GM23338 (cell line): ENCODE results near the gene SLC17A5. TPM values are rescaled to one million over a fixed set of nuclear protein-coding genes. Genes with fewer than 3 reads are reported as not detected.

Source experiments
- ATAC-seq: fragments of 200-7000 bp; cut with Tn5 transposase; 3 replicates; pipeline ENCODE4 v1.9.1; 2020
- DNase-seq: peaks from one replicate; pipeline ENCODE4 v3.0.0-alpha.2; 2015; ENCODE audit warnings: low spot score
- H2AFZ ChIP-seq: fragments of 200-600 bp; sonication (generic); 2 replicates; pipeline ENCODE4 v1.8.0; 2016; ENCODE audit warnings: antibody characterized with exemption, mild to moderate bottlenecking, moderate library complexity
- H3F3A ChIP-seq: fragments of 200-600 bp; sonication (generic); replicated peaks from 2 replicates; pipeline ENCODE4 v1.8.0; 2017; ENCODE audit warnings: antibody characterized with exemption, mixed run types, low read depth
- H3K27ac ChIP-seq: fragments of 200-600 bp; sonication (generic); 2 replicates; pipeline ENCODE4 v1.6.1; 2016; ENCODE audit warnings: low read depth
- H3K27me3 ChIP-seq: fragments of 200-600 bp; sonication (generic); 2 replicates; pipeline ENCODE4 v1.8.0; 2016; ENCODE audit warnings: mild to moderate bottlenecking, mixed run types, moderate library complexity; ENCODE audit not compliant: insufficient read depth
- H3K36me3 ChIP-seq: fragments of 200-600 bp; sonication (generic); 2 replicates; pipeline ENCODE4 v1.8.0; 2016; ENCODE audit warnings: mild to moderate bottlenecking; ENCODE audit not compliant: insufficient read depth
- H3K4me1 ChIP-seq: fragments of 200-600 bp; sonication (generic); 2 replicates; pipeline ENCODE4 v1.8.0; 2016; ENCODE audit warnings: mild to moderate bottlenecking, moderate library complexity; ENCODE audit not compliant: insufficient read depth
- H3K4me2 ChIP-seq: fragments of 200-600 bp; sonication (generic); 2 replicates; pipeline ENCODE4 v1.7.1; 2017; ENCODE audit warnings: mixed run types
- H3K4me3 ChIP-seq: fragments of 200-600 bp; sonication (generic); 2 replicates; pipeline ENCODE4 v1.6.1; 2016; ENCODE audit warnings: mixed run types
- H3K79me2 ChIP-seq: fragments of 200-600 bp; sonication (generic); replicated peaks from 2 replicates; pipeline ENCODE4 v1.8.0; 2017; ENCODE audit warnings: mild to moderate bottlenecking; ENCODE audit not compliant: insufficient read depth
- H3K9me2 ChIP-seq: fragments of 200-600 bp; sonication (generic); 2 replicates; pipeline ENCODE4 v1.8.0; 2017; ENCODE audit not compliant: insufficient read depth
- H4K20me1 ChIP-seq: fragments of 200-600 bp; sonication (generic); replicated peaks from 2 replicates; pipeline ENCODE4 v1.8.0; 2017; ENCODE audit warnings: mild to moderate bottlenecking; ENCODE audit not compliant: insufficient read depth
- H3K27ac Mint-ChIP-seq: 2 replicates; pipeline ENCODE4 v1.8.0; 2020; ENCODE audit warnings: inconsistent platforms, mild to moderate bottlenecking, moderate library complexity, mixed read lengths
- H3K27me3 Mint-ChIP-seq: 3 replicates; pipeline ENCODE4 v1.8.0; 2022; ENCODE audit warnings: low read depth, mild to moderate bottlenecking, moderate library complexity, mixed read lengths, inconsistent platforms; ENCODE audit not compliant: insufficient read depth, poor library complexity
- H3K36me3 Mint-ChIP-seq: 3 replicates; pipeline ENCODE4 v1.8.0; 2021; ENCODE audit warnings: low read depth, mild to moderate bottlenecking, inconsistent platforms, moderate library complexity, mixed read lengths
- H3K4me1 Mint-ChIP-seq: 3 replicates; pipeline ENCODE4 v1.8.0; 2020; ENCODE audit warnings: mild to moderate bottlenecking, inconsistent platforms, mixed read lengths
- H3K4me3 Mint-ChIP-seq: 3 replicates; pipeline ENCODE4 v1.8.0; 2021; ENCODE audit warnings: moderate library complexity, mild to moderate bottlenecking, inconsistent platforms, mixed read lengths
- H3K9me3 Mint-ChIP-seq: 3 replicates; pipeline ENCODE4 v1.8.0; 2020; ENCODE audit warnings: moderate library complexity, mild to moderate bottlenecking, inconsistent platforms, mixed read lengths
- CREB1 ChIP-seq: fragments of 250-450 bp; sonication (Bioruptor Pico); IDR thresholded peaks from 2 replicates; pipeline ENCODE4 v1.5.0; 2020; ENCODE audit warnings: low read depth, mild to moderate bottlenecking, moderate library complexity
- ETS1 ChIP-seq: IDR thresholded peaks from 2 replicates; pipeline ENCODE4 v1.6.1; 2016; ENCODE audit warnings: antibody characterized with exemption
- EZH2 ChIP-seq: fragments of 200-600 bp; sonication (generic); IDR thresholded peaks from one replicate; pipeline ENCODE4 v1.8.0; 2017; ENCODE audit warnings: antibody characterized with exemption, mild to moderate bottlenecking, low read depth; ENCODE audit not compliant: unreplicated experiment
- EZH2phosphoT487 ChIP-seq: fragments of 200-600 bp; sonication (generic); IDR thresholded peaks from one replicate; pipeline ENCODE4 v1.8.1; 2018; ENCODE audit warnings: antibody characterized with exemption; ENCODE audit not compliant: unreplicated experiment
- JUNB ChIP-seq: IDR thresholded peaks from one replicate; pipeline ENCODE4 v1.6.1; 2016; ENCODE audit warnings: antibody characterized with exemption; ENCODE audit not compliant: unreplicated experiment
- NANOG ChIP-seq: IDR thresholded peaks from 2 replicates; pipeline ENCODE4 v1.6.1; 2016; ENCODE audit warnings: antibody characterized with exemption, borderline replicate concordance
- POLR2AphosphoS5 ChIP-seq: IDR thresholded peaks from 2 replicates; pipeline ENCODE4 v1.6.1; 2016; ENCODE audit warnings: antibody characterized with exemption, low read depth
- STAT1 ChIP-seq: IDR thresholded peaks from one replicate; pipeline ENCODE4 v1.6.1; 2016; ENCODE audit warnings: antibody characterized with exemption; ENCODE audit not compliant: unreplicated experiment
- ZNF114 ChIP-seq: fragments of 250-450 bp; sonication (Bioruptor Pico); IDR thresholded peaks from 2 replicates; pipeline ENCODE4 v1.5.0; 2020; ENCODE audit warnings: mild to moderate bottlenecking, moderate library complexity
- ZNF331 ChIP-seq: fragments of 250-450 bp; sonication (Bioruptor Pico); IDR thresholded peaks from 2 replicates; pipeline ENCODE4 v1.5.0; 2020; ENCODE audit warnings: low read depth, mild to moderate bottlenecking, moderate library complexity
- polyA plus RNA-seq: library from polyadenylated mRNA; unstranded; fragments of >200 nt; fragmentation: Nextera tagmentation; extraction: Ambion mirVana; gene quantifications from 2 replicates; pipeline ENCODE4 v1.2.1, GENCODE V29; 2016
- total RNA-seq: library from RNA; depleted of rRNA; stranded (reverse); fragments of >200 nt; shearing (Covaris generic); gene quantifications from 2 replicates; pipeline ENCODE4 v1.2.3, GENCODE V29; 2014
- TF ChIP-seq, protein P1 (sequence below): fragments of 250-450 bp; sonication (Bioruptor Pico); IDR thresholded peaks from 2 replicates; pipeline ENCODE4 v1.5.0; 2020; ENCODE audit warnings: mild to moderate bottlenecking, moderate library complexity
- TF ChIP-seq, protein P2 (sequence below): IDR thresholded peaks from one replicate; pipeline ENCODE4 v1.6.1; 2018; ENCODE audit warnings: antibody characterized with exemption; ENCODE audit not compliant: unreplicated experiment
- TF ChIP-seq, protein P3 (sequence below), 2 experiments: fragments of 200-600 bp in 1 of 2; sonication (generic) in 1 of 2; conservative IDR thresholded peaks; 2 replicates each; pipeline versions ENCODE4 v1.5.1 to v1.6.1; 2016 to 2017; ENCODE audit warnings: antibody characterized with exemption in 2 of 2, low read depth in 2 of 2, mild to moderate bottlenecking in 2 of 2, moderate library complexity in 1 of 2

The SLC17A5 gene
- total and polyA plus RNA-seq, 2 experiments from 2014 or later: 9.2 to 17.7 TPM

- no peaks in the 10 kb centered on the region for H3K36me3 ChIP-seq
- Mint-ChIP-seq H3K27me3 (peaks cover 32% of the 10 kb centered on the region), H3K27ac (peak overlapping the region; percentile 99), H3K4me3 (no peak overlapping the region), H3K9me3 (peaks cover 27% of the 10 kb centered on the region), H3K4me1 (peaks cover 40% of the 10 kb centered on the region), H3K36me3 (peaks cover 20% of the 10 kb centered on the region)
- H3F3A ChIP-seq: peaks cover 9% of the 10 kb centered on the region; the same call in 1 of the 2 replicates
- no peaks in the 10 kb centered on the region for H3K27me3 ChIP-seq
- no peaks in the 10 kb centered on the region for H4K20me1 ChIP-seq
- peak overlapping the region; percentile 36 for H3K4me2 ChIP-seq
- no peaks in the 10 kb centered on the region for H3K79me2 ChIP-seq
- DNase-seq (peak; percentile 29), ATAC-seq (peak; percentile 23)
- peaks cover 33% of the 10 kb centered on the region for H3K4me1 ChIP-seq
- H3K9me2 ChIP-seq: no peaks in the 10 kb centered on the region
- no peak overlapping the region for H2AFZ ChIP-seq
- TF ChIP-seq ZNF114: no peak
- no peak for TF ChIP-seq NANOG
- TF ChIP-seq JUNB: no peak
- TF ChIP-seq EZH2phosphoT487: no peak
- TF ChIP-seq, protein P1, sequence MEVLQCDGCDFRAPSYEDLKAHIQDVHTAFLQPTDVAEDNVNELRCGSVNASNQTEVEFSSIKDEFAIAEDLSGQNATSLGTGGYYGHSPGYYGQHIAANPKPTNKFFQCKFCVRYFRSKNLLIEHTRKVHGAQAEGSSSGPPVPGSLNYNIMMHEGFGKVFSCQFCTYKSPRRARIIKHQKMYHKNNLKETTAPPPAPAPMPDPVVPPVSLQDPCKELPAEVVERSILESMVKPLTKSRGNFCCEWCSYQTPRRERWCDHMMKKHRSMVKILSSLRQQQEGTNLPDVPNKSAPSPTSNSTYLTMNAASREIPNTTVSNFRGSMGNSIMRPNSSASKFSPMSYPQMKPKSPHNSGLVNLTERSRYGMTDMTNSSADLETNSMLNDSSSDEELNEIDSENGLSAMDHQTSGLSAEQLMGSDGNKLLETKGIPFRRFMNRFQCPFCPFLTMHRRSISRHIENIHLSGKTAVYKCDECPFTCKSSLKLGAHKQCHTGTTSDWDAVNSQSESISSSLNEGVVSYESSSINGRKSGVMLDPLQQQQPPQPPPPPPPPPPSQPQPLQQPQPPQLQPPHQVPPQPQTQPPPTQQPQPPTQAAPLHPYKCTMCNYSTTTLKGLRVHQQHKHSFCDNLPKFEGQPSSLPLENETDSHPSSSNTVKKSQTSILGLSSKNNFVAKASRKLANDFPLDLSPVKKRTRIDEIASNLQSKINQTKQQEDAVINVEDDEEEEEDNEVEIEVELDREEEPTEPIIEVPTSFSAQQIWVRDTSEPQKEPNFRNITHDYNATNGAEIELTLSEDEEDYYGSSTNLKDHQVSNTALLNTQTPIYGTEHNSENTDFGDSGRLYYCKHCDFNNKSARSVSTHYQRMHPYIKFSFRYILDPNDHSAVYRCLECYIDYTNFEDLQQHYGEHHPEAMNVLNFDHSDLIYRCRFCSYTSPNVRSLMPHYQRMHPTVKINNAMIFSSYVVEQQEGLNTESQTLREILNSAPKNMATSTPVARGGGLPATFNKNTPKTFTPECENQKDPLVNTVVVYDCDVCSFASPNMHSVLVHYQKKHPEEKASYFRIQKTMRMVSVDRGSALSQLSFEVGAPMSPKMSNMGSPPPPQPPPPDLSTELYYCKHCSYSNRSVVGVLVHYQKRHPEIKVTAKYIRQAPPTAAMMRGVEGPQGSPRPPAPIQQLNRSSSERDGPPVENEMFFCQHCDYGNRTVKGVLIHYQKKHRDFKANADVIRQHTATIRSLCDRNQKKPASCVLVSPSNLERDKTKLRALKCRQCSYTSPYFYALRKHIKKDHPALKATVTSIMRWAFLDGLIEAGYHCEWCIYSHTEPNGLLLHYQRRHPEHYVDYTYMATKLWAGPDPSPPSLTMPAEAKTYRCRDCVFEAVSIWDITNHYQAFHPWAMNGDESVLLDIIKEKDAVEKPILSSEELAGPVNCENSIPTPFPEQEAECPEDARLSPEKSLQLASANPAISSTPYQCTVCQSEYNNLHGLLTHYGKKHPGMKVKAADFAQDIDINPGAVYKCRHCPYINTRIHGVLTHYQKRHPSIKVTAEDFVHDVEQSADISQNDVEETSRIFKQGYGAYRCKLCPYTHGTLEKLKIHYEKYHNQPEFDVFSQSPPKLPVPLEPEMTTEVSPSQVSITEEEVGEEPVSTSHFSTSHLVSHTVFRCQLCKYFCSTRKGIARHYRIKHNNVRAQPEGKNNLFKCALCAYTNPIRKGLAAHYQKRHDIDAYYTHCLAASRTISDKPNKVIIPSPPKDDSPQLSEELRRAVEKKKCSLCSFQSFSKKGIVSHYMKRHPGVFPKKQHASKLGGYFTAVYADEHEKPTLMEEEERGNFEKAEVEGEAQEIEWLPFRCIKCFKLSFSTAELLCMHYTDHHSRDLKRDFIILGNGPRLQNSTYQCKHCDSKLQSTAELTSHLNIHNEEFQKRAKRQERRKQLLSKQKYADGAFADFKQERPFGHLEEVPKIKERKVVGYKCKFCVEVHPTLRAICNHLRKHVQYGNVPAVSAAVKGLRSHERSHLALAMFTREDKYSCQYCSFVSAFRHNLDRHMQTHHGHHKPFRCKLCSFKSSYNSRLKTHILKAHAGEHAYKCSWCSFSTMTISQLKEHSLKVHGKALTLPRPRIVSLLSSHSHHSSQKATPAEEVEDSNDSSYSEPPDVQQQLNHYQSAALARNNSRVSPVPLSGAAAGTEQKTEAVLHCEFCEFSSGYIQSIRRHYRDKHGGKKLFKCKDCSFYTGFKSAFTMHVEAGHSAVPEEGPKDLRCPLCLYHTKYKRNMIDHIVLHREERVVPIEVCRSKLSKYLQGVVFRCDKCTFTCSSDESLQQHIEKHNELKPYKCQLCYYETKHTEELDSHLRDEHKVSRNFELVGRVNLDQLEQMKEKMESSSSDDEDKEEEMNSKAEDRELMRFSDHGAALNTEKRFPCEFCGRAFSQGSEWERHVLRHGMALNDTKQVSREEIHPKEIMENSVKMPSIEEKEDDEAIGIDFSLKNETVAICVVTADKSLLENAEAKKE (CRISPR knock-in tag): no peak
- no peak for TF ChIP-seq EZH2
- no peak for TF ChIP-seq ZNF331
- no peak for TF ChIP-seq POLR2AphosphoS5
- TF ChIP-seq CREB1 (CRISPR knock-in tag): no peak
- no peak for TF ChIP-seq STAT1
- TF ChIP-seq, protein P2, sequence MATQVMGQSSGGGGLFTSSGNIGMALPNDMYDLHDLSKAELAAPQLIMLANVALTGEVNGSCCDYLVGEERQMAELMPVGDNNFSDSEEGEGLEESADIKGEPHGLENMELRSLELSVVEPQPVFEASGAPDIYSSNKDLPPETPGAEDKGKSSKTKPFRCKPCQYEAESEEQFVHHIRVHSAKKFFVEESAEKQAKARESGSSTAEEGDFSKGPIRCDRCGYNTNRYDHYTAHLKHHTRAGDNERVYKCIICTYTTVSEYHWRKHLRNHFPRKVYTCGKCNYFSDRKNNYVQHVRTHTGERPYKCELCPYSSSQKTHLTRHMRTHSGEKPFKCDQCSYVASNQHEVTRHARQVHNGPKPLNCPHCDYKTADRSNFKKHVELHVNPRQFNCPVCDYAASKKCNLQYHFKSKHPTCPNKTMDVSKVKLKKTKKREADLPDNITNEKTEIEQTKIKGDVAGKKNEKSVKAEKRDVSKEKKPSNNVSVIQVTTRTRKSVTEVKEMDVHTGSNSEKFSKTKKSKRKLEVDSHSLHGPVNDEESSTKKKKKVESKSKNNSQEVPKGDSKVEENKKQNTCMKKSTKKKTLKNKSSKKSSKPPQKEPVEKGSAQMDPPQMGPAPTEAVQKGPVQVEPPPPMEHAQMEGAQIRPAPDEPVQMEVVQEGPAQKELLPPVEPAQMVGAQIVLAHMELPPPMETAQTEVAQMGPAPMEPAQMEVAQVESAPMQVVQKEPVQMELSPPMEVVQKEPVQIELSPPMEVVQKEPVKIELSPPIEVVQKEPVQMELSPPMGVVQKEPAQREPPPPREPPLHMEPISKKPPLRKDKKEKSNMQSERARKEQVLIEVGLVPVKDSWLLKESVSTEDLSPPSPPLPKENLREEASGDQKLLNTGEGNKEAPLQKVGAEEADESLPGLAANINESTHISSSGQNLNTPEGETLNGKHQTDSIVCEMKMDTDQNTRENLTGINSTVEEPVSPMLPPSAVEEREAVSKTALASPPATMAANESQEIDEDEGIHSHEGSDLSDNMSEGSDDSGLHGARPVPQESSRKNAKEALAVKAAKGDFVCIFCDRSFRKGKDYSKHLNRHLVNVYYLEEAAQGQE: no peak
- TF ChIP-seq, protein P3, sequence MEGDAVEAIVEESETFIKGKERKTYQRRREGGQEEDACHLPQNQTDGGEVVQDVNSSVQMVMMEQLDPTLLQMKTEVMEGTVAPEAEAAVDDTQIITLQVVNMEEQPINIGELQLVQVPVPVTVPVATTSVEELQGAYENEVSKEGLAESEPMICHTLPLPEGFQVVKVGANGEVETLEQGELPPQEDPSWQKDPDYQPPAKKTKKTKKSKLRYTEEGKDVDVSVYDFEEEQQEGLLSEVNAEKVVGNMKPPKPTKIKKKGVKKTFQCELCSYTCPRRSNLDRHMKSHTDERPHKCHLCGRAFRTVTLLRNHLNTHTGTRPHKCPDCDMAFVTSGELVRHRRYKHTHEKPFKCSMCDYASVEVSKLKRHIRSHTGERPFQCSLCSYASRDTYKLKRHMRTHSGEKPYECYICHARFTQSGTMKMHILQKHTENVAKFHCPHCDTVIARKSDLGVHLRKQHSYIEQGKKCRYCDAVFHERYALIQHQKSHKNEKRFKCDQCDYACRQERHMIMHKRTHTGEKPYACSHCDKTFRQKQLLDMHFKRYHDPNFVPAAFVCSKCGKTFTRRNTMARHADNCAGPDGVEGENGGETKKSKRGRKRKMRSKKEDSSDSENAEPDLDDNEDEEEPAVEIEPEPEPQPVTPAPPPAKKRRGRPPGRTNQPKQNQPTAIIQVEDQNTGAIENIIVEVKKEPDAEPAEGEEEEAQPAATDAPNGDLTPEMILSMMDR (conservative IDR thresholded peaks at IDR 0.05; ENCODE audit: low read depth in 2 of 2): no peak
- no peak for TF ChIP-seq ETS1
- peak overlapping the region; percentile 99 for H3K27ac ChIP-seq
- no peak overlapping the region for H3K4me3 ChIP-seq
Measured at GRCh38 chr6:73579389-73579788, 74.4 kb downstream of the SLC17A5 start.
